HEK293T (cell line): Measurements from ENCODE around the gene ULK3.

ENCODE experiments used
- ARNT ChIP-seq: fragments of 450-650 bp; IDR thresholded peaks from 2 replicates; pipeline ENCODE4 v1.6.1; 2017; ENCODE audit warnings: mild to moderate bottlenecking
- BHLHE40 ChIP-seq: fragments of 450-650 bp; IDR thresholded peaks from 2 replicates; pipeline ENCODE4 v1.6.1; 2016; ENCODE audit warnings: mild to moderate bottlenecking, moderate library complexity, borderline replicate concordance
- CTBP1 ChIP-seq: fragments of 450-650 bp; IDR thresholded peaks from 2 replicates; pipeline ENCODE4 v1.6.1; 2016; ENCODE audit warnings: borderline replicate concordance
- ELF4 ChIP-seq: fragments of 450-650 bp; IDR thresholded peaks from 2 replicates; pipeline ENCODE4 v1.6.1; 2017; ENCODE audit warnings: antibody characterized with exemption
- FOXA1 ChIP-seq: fragments of 450-650 bp; IDR thresholded peaks from 2 replicates; pipeline ENCODE4 v1.6.1; 2016; ENCODE audit warnings: mild to moderate bottlenecking
- FOXK2 ChIP-seq: fragments of 450-650 bp; IDR thresholded peaks from 2 replicates; pipeline ENCODE4 v1.6.1; 2016; ENCODE audit warnings: mild to moderate bottlenecking
- HDGF ChIP-seq: fragments of 450-650 bp; IDR thresholded peaks from 2 replicates; pipeline ENCODE4 v1.6.1; 2017; ENCODE audit warnings: antibody characterized with exemption, borderline replicate concordance
- L3MBTL2 ChIP-seq: fragments of 450-650 bp; conservative IDR thresholded peaks from 2 replicates; pipeline ENCODE4 v1.6.1; 2016; ENCODE audit warnings: mild to moderate bottlenecking
- NFRKB ChIP-seq: fragments of 450-650 bp; IDR thresholded peaks from 2 replicates; pipeline ENCODE4 v1.6.1; 2016; ENCODE audit warnings: mild to moderate bottlenecking, moderate library complexity
- SP1 ChIP-seq: fragments of 450-650 bp; IDR thresholded peaks from 2 replicates; pipeline ENCODE4 v1.6.1; 2017
- SUZ12 ChIP-seq: fragments of 450-650 bp; IDR thresholded peaks from 2 replicates; pipeline ENCODE4 v1.6.1; 2016; ENCODE audit warnings: mild to moderate bottlenecking
- TARDBP ChIP-seq: fragments of 450-650 bp; IDR thresholded peaks from 2 replicates; pipeline ENCODE4 v1.6.1; 2016
- ZNF384 ChIP-seq: fragments of 450-650 bp; IDR thresholded peaks from 2 replicates; pipeline ENCODE4 v1.6.1; 2016
- TF ChIP-seq, protein P1 (sequence below): fragments of 450-650 bp; IDR thresholded peaks from 2 replicates; pipeline ENCODE4 v1.6.1; 2016

GRCh38 chr15:74829991-74830390 lies 13.0 kb downstream of the ULK3 start:
- TF ChIP-seq FOXA1: no peak
- TF ChIP-seq ARNT: no peak
- TF ChIP-seq SP1: no peak
- TF ChIP-seq BHLHE40: no peak
- TF ChIP-seq ELF4: no peak
- TF ChIP-seq, protein P1, sequence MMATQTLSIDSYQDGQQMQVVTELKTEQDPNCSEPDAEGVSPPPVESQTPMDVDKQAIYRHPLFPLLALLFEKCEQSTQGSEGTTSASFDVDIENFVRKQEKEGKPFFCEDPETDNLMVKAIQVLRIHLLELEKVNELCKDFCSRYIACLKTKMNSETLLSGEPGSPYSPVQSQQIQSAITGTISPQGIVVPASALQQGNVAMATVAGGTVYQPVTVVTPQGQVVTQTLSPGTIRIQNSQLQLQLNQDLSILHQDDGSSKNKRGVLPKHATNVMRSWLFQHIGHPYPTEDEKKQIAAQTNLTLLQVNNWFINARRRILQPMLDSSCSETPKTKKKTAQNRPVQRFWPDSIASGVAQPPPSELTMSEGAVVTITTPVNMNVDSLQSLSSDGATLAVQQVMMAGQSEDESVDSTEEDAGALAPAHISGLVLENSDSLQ: no peak
- TF ChIP-seq TARDBP: no peak
- TF ChIP-seq ZNF384: no peak
- TF ChIP-seq SUZ12: no peak
- no peak for TF ChIP-seq NFRKB
- TF ChIP-seq L3MBTL2: no peak
- TF ChIP-seq FOXK2: no peak
- TF ChIP-seq CTBP1: no peak
- no peak for TF ChIP-seq HDGF
